Amniotic stem cell (primary cell): Measurements from ENCODE around the gene XYLT1.

Experiments used
- DNase-seq: peaks from one replicate; lab custom pipeline; 2025; lab: John Stamatoyannopoulos, UW

Gene XYLT1

GRCh38 chr16:17144431-17144830 lies 326.3 kb downstream of the XYLT1 start:
- DNase-seq = no peak

GRCh38 chr16:17143546-17144419 lies 327.0 kb downstream of the XYLT1 start:
- no peak for DNase-seq

- no peak for DNase-seq
These were observed 332.0 kb downstream of the XYLT1 start for GRCh38 chr16:17138801-17139200.

GRCh38 chr16:17135439-17135838 lies 335.3 kb downstream of the XYLT1 start:
- no peak for DNase-seq

- DNase-seq = no peak
These were observed 336.2 kb downstream of the XYLT1 start for GRCh38 chr16:17134586-17134985.

- no peak for DNase-seq
These were observed 336.9 kb downstream of the XYLT1 start for GRCh38 chr16:17133851-17134250.

GRCh38 chr16:17131351-17131750 lies 339.4 kb downstream of the XYLT1 start:
- DNase-seq = no peak

GRCh38 chr16:17130733-17131132 lies 340.0 kb downstream of the XYLT1 start:
- no peak for DNase-seq

GRCh38 chr16:17129971-17130370 lies 340.8 kb downstream of the XYLT1 start:
- DNase-seq = no peak

- DNase-seq = no peak
These were observed 342.0 kb downstream of the XYLT1 start for GRCh38 chr16:17128791-17129190.

- DNase-seq = no peak
These were observed 344.6 kb downstream of the XYLT1 start for GRCh38 chr16:17126156-17126555.

- DNase-seq = no peak
These were observed 345.1 kb downstream of the XYLT1 start for GRCh38 chr16:17125671-17126070.

- DNase-seq = no peak
These were observed 352.7 kb downstream of the XYLT1 start for GRCh38 chr16:17117906-17118577.

- DNase-seq = no peak
These were observed 354.0 kb downstream of the XYLT1 start for GRCh38 chr16:17116595-17117322.

- DNase-seq = no peak
These were observed 361.3 kb downstream of the XYLT1 start for GRCh38 chr16:17109413-17109812.

- DNase-seq = no peak
These were observed 362.2 kb downstream of the XYLT1 start for GRCh38 chr16:17108596-17108995.

- no peak for DNase-seq
These were observed 363.3 kb downstream of the XYLT1 start for GRCh38 chr16:17107450-17107849.

- DNase-seq = no peak
These were observed 364.4 kb downstream of the XYLT1 start for GRCh38 chr16:17106243-17106791.

GRCh38 chr16:17105239-17105797 lies 365.4 kb downstream of the XYLT1 start:
- DNase-seq = no peak

- DNase-seq = no peak
These were observed 366.1 kb downstream of the XYLT1 start for GRCh38 chr16:17104654-17105053.

- no peak for DNase-seq
These were observed 367.5 kb downstream of the XYLT1 start for GRCh38 chr16:17103216-17103615.

GRCh38 chr16:17101646-17102045 lies 369.1 kb downstream of the XYLT1 start:
- no peak for DNase-seq
